Measurements from ENCODE around the gene ARHGEF17.

Gene ARHGEF17

DNA sequence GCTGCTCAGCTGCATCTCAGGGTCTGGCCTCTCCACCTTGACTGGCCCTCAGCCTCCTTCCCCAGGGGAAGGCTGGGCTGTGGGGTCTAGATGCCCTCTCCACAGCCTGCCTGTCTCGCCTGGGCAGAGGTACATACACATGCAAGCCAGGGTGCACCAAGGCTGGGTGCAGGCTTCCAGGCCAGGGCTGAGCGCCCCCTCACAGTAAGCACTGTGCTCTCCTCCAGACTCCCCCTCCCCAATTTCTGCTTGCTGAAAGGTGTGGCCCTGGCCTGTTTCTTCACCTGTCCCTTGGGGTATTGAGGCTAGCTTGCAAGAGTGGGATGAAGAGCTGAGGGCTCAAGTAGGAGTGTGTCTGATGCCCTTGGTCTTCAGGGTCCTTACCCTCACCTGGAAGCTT, 90.6 kb downstream of the ARHGEF17 start:
- Histone ChIP-seq H3K4me3 (no peak overlapping the region), H3K27ac (no peak overlapping the region)
- TF ChIP-seq, protein P1, sequence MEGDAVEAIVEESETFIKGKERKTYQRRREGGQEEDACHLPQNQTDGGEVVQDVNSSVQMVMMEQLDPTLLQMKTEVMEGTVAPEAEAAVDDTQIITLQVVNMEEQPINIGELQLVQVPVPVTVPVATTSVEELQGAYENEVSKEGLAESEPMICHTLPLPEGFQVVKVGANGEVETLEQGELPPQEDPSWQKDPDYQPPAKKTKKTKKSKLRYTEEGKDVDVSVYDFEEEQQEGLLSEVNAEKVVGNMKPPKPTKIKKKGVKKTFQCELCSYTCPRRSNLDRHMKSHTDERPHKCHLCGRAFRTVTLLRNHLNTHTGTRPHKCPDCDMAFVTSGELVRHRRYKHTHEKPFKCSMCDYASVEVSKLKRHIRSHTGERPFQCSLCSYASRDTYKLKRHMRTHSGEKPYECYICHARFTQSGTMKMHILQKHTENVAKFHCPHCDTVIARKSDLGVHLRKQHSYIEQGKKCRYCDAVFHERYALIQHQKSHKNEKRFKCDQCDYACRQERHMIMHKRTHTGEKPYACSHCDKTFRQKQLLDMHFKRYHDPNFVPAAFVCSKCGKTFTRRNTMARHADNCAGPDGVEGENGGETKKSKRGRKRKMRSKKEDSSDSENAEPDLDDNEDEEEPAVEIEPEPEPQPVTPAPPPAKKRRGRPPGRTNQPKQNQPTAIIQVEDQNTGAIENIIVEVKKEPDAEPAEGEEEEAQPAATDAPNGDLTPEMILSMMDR (IDR thresholded peaks at IDR 0.05) = no peak
- DNase-seq (ENCODE audit: low spot score) = peak; percentile 68

DNA sequence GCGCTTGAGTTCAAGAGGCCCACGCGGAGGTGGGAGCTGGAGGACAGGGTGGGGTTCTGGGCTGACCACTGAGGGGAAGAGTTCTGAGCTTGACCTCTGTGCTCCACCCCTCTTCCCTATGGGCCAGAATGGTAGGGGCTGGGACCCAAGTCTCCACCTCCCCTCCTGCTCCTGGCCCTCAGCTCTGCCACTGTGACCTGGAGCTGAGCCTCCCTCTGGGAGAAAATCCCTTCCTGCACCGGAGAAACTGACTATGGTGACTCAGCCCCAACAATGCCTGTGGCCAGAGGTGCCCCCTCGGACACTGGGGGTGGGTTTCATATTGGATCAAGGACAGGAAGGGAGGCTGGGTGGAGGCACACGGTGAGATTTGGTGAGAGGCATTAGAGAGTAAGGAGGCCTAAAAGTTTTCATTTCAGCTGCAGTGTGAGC, 91.1 kb downstream of the ARHGEF17 start:
- no peak overlapping the region for H3K27ac ChIP-seq
- peak; percentile 73 for DNase-seq (ENCODE audit: low spot score)
- TF ChIP-seq, protein P1 (IDR thresholded peaks at IDR 0.05) = no peak
- H3K4me3 ChIP-seq = no peak overlapping the region

DNA sequence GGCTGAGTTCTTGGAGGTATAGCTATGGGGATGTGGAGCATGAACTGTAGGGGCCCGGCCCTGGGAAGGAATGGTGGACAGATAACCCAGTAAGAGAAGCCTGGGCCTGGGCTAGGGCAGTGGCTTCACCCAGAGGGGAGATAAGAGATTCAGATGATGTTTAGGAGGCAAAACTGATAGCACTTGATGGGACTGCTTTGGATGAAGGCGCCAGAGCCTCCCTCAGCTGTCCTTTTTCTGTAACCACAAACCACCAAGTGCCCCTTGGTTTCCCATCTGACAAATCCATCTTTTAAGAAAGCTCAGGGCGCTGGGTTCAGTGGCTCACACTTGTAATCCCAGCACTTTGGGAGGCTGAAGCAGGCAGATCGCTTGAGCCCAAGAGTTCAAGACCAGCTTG, 91.6 kb downstream of the ARHGEF17 start:
- TF ChIP-seq, protein P1 (IDR thresholded peaks at IDR 0.05) = no peak
- DNase-seq (ENCODE audit: low spot score) = peak; percentile 64
- Histone ChIP-seq H3K4me3 (no peak overlapping the region), H3K27ac (no peak overlapping the region)

DNA sequence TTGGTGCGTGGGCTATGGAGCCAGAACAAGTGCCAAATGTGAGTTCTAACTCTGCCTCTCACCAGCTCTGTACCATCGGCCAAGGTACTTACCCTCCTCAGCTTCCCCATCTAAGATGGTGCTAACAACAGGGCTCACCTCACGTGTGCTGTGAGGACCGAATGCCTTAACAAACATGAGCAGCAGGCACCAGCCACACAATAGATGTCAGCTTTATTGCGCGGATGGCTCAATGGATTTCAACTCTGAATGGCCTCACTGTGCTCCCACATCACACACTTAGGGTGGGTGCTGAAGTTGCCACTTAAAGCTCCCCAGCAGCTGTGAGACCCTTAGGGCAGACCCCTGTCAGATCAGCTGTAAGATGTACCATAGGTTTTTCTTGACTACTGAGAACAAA, 92.2 kb downstream of the ARHGEF17 start:
- no peak for DNase-seq (ENCODE audit: low spot score)
- Histone ChIP-seq H3K27ac (no peak overlapping the region), H3K4me3 (no peak overlapping the region)
- TF ChIP-seq, protein P1 (IDR thresholded peaks at IDR 0.05) = no peak

DNA sequence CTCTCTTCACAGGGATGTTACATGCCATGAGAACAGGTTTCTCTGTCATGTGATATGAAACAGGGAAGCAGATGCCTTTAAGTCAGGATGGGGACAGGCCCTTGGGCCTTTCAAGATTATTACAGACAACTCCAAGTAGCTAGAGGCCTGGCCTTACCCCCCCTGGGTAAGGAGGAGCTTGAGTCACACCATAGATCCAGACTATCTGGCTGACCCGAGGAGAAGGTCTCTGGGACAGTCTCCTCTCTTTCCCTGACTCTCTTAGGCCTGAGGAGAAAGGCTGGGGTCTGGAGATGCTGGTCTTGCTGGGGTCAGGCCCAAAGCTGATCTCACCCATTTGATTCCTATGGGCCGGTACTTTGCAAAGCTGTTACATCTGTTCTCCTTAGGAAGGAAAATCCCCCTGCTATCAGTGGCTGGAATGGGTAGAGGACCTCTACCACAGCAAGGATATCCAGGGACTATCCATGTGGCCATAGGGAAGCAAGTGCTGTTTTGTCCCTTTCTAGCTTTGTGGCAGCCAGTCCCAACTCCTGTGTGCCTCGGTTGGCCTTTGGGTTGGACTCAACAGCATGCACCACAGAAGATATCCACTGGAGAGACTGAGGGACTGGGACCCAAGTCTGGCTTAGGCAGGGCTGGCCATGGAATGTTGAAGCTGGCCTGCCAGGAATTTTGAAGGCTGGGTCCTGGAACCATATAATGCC, 93.3 kb downstream of the ARHGEF17 start:
- no peak overlapping the region for H3K27ac ChIP-seq
- no peak overlapping the region for H3K4me3 ChIP-seq
- DNase-seq (ENCODE audit: low spot score) = no peak
- TF ChIP-seq, protein P1 (IDR thresholded peaks at IDR 0.05) = no peak

DNA sequence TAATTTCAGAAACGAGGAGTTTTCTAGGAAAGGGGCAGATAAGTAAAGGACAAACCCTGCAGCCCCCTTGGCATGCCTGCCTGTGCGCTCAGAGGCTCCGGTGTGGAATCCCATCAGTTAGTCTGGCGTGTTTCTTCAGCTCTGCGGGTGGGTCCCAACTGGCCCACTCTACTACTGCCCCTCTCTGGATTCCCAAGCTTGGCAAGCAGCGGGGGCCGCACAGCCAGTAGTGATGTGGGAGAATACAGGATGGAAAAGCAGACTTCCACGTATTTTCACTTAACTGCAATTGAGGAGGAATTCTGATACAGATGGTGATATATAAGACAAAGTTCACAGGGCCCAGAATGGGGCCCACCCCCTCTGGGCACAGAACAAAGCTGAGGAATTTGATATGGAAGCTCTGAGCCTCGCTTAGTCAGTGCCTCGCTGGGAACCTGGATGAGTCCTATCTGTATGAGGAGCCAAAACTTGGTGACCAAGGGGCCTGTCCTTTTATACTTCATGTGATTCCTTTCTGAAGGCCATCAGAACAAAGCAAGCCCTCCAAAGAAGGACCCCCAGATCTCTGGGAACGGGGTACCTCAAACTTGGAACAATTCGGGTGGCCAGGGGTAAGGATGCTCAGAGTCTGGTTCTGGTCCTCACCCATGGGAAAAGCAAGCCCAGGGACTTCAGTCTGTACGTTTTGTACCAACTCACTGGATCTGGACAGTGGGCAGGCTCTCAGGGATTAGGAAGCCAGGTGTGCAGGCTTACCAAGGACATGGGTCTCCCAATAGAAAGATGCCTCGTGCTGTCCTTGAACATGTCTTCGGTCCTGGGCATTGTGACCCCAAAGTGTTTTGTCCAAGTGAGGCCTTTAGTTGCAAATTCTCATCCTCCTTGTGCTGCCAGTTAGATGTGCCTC, 94.1 kb downstream of the ARHGEF17 start:
- H3K27ac ChIP-seq = no peak overlapping the region
- TF ChIP-seq, protein P1 (IDR thresholded peaks at IDR 0.05) = no peak
- no peak overlapping the region for H3K4me3 ChIP-seq
- no peak for DNase-seq (ENCODE audit: low spot score)

Measured in coronary artery (tissue), 2 donors.